Kidney (tissue), 14 donors: ENCODE results near the gene C10orf90. TPM values are rescaled to one million over a fixed set of nuclear protein-coding genes. Genes with fewer than 3 reads are reported as not detected.

ENCODE experiments used
- DNase-seq, 5 donors: peaks; one replicate each; pipeline ENCODE4 v3.0.0-alpha.2; 2013 to 2020
- FAIRE-seq: peaks from 2 replicates; lab custom pipeline; 2012; peaks lifted over from hg19 to GRCh38; lab: Jason Lieb, UNC
- H3K27ac ChIP-seq, 2 donors: one replicate each; pipeline ENCODE4 v1.7.0; 2013; ENCODE audit warnings: low read depth in 2 of 2, low read length in 2 of 2, inconsistent platforms in 1 of 2
- H3K27me3 ChIP-seq: one replicate; pipeline ENCODE4 v1.7.1; 2013; ENCODE audit warnings: low read length, inconsistent platforms; ENCODE audit not compliant: control insufficient read depth, insufficient read depth
- H3K36me3 ChIP-seq, 3 donors: one replicate each; pipeline versions ENCODE4 v1.7.0 to v1.7.1; 2013; ENCODE audit warnings: low read length in 3 of 3, control low read depth in 1 of 3, inconsistent platforms in 1 of 3; ENCODE audit not compliant: insufficient read depth in 3 of 3, control insufficient read depth in 2 of 3
- H3K4me1 ChIP-seq, 3 donors: one replicate each; pipeline versions ENCODE4 v1.7.0 to v1.7.1; 2013; ENCODE audit warnings: low read length in 3 of 3, inconsistent platforms in 1 of 3, low read depth in 1 of 3; ENCODE audit not compliant: control insufficient read depth in 2 of 3, insufficient read depth in 2 of 3
- H3K4me3 ChIP-seq, 3 donors: one replicate each; pipeline versions ENCODE4 v1.7.0 to v1.8.1; 2013; ENCODE audit warnings: low read length in 3 of 3, control low read depth in 1 of 3, inconsistent platforms in 1 of 3
- H3K9ac ChIP-seq, 3 donors: one replicate each; pipeline versions ENCODE4 v1.7.0 to v1.7.1; 2013; ENCODE audit warnings: low read length in 3 of 3, control low read depth in 1 of 3, inconsistent platforms in 1 of 3
- H3K9me3 ChIP-seq, 3 donors: one replicate each; pipeline versions ENCODE4 v1.7.0 to v1.7.1; 2013; ENCODE audit warnings: low read length in 3 of 3, control low read depth in 1 of 3, inconsistent platforms in 1 of 3; ENCODE audit not compliant: control insufficient read depth in 2 of 3, insufficient read depth in 1 of 3
- CTCF ChIP-seq: IDR thresholded peaks from 3 replicates; pipeline ENCODE4 v1.5.1; 2012; ENCODE audit warnings: mild to moderate bottlenecking, moderate library complexity, borderline replicate concordance; ENCODE audit not compliant: insufficient read depth; ENCODE audit errors: extremely low read depth
- intact Hi-C: fragments of 100-400 bp; cut with DNase I; formaldehyde crosslinking; loops from one replicate; pipeline ENCODE4 v1.11.1; 2022
- polyA plus RNA-seq: library from polyadenylated mRNA; stranded (reverse); fragments of 350-450 nt; fragmentation: Illumina TruSeq; extraction: RNeasy Lipid Tissue Mini Kit (QIAGEN cat#74804); gene quantifications from one replicate; pipeline ENCODE4 v1.2.3, GENCODE V29; 2014; ENCODE audit warnings: low read depth, low replicate concordance; ENCODE audit not compliant: insufficient read depth
- total RNA-seq: library from RNA; stranded (reverse); fragmentation: NEBNext Ultra II Directional; extraction: Animal tissue kit (Norgen Biotek cat#: 25700); gene quantifications from one replicate; pipeline ENCODE4 v1.2.1, GENCODE V29; 2021
- donor health status: control.
- donor health status: control.
- donor health status: control.
- donor health status: control.
- donor health status: control.
- donor health status: DM: yes; HTN: yes; CAD: no.
- donor health status: Normal renal cell carcinoma (clear cell type).

The C10orf90 gene
- total and polyA plus RNA-seq, 2 donors from 2014 or later, result 0.30 TPM; not detected in 1

GRCh38 chr10:126474031-126474430 is 196.5 kb downstream of the C10orf90 start:
- Histone ChIP-seq H3K9me3 (no peaks in the 10 kb centered on the region), H3K27ac (no peak overlapping the region), H3K4me1 (no peaks in the 10 kb centered on the region), H3K27me3 (no peaks in the 10 kb centered on the region), H3K4me3 (no peak overlapping the region), H3K36me3 (no peaks in the 10 kb centered on the region), H3K9ac (no peak overlapping the region)
- no peak for FAIRE-seq
- no peak for TF ChIP-seq CTCF
- DNase-seq, result no peak
- intact Hi-C loops, result no loop called here

- intact Hi-C loops, result no loop called here
- TF ChIP-seq CTCF, result no peak
- no peaks in the 10 kb centered on the region for H3K27me3 ChIP-seq
Measured at GRCh38 chr10:126470991-126471390, 199.5 kb downstream of the C10orf90 start.

GRCh38 chr10:126469692-126470091 is 200.8 kb downstream of the C10orf90 start:
- no peak overlapping the region for H3K4me3 ChIP-seq
- no peak for DNase-seq
- H3K27ac ChIP-seq, result no peak overlapping the region
- no peaks in the 10 kb centered on the region for H3K9me3 ChIP-seq
- no peak overlapping the region for H3K9ac ChIP-seq
- intact Hi-C loops, result no loop called here
- FAIRE-seq, result no peak
- H3K4me1 ChIP-seq, result no peaks in the 10 kb centered on the region
- no peaks in the 10 kb centered on the region for H3K27me3 ChIP-seq
- no peak for TF ChIP-seq CTCF
- no peaks in the 10 kb centered on the region for H3K36me3 ChIP-seq

More at GRCh38 chr10:126470991-126471390, 199.5 kb downstream of the C10orf90 start:
- Histone ChIP-seq H3K4me3 (no peak overlapping the region), H3K9ac (no peak overlapping the region), H3K27ac (no peak overlapping the region), H3K36me3 (no peaks in the 10 kb centered on the region), H3K4me1 (no peaks in the 10 kb centered on the region), H3K9me3 (no peaks in the 10 kb centered on the region)
- no peak for FAIRE-seq
- DNase-seq, result no peak
